NCI-H524 (cell line): Measurements from ENCODE around the gene NPIPB5.
"Not testable (repeated sequence)": the region's sequence is repeated elsewhere in the genome, so short reads cannot be mapped to it uniquely, and the experiment has no call there.

ENCODE experiments used
- DNase-seq, 2 experiments: peaks; one replicate each; lab custom pipeline; 2025; lab: John Stamatoyannopoulos, UW

Gene NPIPB5

DNA sequence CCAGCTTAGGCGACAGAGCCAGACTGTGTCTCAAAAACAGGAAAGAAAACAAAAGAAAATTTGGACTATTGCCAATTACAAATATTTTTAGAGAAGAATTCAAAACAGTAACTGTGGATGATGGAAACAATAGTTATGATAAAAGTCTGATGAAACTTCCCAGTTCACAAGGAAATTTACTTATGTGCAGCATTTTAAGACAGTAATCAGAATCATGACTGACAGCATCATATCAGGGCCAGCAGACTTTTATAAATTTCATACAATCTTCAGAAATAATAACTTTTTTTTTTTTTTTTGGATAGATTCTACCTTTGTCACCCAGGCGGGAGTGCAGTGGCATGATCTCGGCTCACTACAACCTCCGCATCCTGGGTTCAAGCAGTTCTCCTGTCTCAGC lies at the start of gene NPIPB5:
NPIPB5 (plus strand) TSS at position 301 of the 400 bp plus-strand sequence. CDS start 2,911 bp downstream, outside the sequence.
- DNase-seq, result not testable (repeated sequence)

DNA sequence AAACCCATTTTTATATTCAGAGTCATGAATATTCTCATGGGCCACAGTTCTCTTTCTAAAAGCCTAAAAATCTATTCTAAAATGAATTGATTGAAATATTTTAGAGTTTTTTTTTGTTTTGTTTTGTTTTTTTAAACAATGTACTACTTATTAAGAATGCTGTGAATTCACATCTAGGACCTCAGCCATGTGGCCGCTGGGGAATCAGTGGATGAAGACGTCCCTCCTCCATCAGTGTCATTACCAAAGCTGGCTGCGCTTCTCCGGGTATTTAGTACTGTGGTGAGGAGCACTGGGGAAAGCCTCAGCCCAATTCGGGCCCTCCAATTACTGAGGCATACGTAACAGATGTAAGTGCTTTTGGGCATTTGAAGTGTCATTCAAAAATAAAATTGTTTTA lies 41.8 kb upstream of the NPIPB5 start:
- DNase-seq, result not testable (repeated sequence)

DNA sequence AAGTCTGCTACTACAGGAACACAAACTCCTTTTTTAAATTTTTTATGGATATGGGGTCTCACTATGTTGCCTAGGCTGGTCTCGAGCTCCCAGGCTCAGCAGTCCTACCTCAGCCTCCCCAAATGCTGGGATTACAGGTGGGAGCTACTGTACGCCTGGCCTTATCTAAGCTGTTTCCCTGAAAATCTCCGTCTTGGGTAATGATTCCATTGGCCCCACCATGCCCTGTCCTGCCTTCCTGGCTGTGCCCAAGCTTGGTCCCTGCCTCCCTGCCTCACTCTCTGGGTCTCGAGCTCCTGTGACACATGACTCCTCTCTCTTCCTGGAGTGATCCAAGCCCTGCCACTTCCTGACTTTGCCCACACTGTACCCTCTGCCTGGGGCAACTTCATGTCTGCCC lies 27.3 kb downstream of the NPIPB5 start:
- DNase-seq, result not testable (repeated sequence)

DNA sequence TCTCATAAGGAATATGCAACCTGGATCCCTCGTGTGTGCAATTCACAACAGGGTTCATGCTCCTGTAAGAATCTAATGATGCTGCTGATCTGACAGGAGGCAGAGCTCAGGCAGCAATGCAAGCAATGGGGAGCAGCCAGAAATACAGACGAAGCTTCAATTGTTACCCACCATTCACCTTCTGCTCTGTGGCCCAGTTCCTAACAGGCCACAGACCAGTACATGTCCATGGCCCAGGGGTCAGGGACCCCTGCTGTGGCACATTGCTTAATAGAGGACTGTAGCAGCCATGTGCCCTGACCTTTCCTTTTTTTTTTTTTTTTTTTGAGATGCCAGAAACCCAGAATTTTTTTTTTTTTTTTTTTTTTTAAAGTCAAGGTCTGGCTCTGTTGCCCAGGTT lies 34.1 kb downstream of the NPIPB5 start:
- DNase-seq, result not testable (repeated sequence)

DNA sequence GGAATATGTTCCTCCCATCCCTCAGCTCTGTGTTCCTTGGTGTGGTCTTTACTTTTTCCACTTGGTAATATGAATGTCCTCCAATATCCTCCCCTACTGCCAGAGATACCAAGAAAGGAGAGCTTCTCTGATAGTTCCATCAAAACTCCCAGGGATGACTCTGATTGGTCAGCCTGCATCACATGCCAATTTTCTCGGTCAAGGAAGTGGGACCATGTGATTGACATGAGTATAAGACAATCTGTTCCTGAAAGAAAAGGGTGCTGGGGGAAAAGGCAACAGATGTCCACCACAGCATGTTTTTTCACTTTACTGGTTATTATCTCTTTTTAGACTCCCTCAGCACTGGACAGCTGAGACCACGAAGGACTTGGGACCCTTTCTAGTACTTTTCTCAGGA lies 35.9 kb downstream of the NPIPB5 start:
- DNase-seq, result peak in 1 of 2 experiments; percentile 27

DNA sequence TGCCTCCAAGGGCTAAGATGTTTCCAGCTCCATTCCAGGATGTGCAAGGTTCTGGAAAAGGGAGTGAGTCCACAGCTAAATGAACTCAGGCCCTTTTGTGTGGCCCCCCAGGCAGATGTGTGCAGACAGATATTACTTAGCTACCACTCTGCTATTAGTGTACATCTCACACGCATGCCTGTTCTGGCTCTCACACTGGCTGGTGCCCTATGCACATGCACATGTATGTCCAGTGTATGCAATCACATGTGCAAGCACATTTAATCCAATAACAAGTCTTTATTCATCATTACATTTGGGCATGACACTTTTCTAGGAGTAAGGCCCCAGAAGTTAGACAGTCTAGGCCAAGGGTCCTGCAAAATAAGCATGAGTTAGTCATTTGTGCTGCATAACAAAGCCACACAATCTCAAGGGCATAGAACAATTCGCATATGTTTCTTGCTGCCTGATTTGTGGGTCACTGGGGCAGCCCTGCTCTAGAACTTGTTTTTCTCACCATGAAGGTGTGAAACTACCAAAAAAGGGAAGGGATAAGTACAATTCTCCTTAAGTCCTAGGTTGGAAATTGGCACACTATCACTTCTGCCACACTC lies 36.6 kb downstream of the NPIPB5 start:
- not testable (repeated sequence) for DNase-seq

DNA sequence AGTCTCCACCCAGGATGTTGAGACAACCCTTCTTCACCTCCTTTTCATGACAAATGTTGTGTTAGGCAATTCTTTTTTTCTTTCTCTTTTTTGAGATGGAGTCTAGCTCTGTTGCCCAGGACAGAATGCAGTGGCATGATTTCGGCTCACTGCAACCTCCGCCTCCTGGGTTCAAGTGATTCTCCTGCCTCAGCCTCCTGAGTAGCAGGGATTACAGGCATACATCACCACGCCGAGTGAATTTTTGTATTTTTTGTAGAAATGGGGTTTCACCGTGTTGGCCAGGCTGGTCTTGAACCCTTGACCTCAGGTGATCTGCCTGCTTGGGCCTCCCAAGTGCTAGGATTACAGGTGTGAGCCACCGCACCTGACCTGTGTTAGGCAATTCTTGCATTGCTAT lies 39.2 kb downstream of the NPIPB5 start:
- not testable (repeated sequence) for DNase-seq

DNA sequence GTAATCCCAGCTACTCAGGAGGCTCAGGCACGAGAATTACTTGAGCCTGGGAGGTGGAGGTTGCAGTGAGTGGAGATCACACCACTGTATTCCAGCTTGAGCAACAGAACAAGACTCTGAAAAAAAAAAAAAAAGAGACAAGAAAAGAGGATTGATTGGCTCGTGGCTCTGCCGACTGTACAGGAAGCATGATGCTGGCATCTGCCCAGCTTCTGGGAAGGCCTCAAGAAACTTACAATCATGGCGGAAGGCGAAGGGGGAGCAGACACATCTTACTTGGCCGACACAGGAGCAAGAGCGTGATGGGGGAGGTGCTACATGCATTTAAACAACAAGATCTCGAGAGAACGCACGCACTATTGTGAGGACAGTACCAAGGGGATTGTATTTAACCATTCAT lies 40.5 kb downstream of the NPIPB5 start:
- DNase-seq, result not testable (repeated sequence)

DNA sequence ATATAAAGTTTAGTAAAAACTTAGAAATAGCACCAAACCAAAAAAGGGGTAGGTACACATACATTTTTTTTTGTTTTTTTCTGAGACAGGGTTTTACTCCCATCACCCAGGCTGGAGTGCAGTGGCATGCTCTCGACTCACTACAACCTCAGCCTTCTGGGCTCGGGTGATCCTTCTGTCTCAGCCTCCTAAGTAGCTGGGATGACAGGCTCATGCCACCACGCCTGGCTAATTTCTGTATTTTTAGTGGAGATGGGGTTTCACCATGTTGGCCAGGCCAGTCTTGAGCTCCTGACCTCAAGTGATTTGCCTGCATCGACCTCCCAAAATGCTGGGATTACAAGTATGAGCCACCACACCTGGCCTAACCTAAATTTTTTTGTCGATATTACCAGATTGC lies 41.0 kb downstream of the NPIPB5 start:
- not testable (repeated sequence) for DNase-seq

DNA sequence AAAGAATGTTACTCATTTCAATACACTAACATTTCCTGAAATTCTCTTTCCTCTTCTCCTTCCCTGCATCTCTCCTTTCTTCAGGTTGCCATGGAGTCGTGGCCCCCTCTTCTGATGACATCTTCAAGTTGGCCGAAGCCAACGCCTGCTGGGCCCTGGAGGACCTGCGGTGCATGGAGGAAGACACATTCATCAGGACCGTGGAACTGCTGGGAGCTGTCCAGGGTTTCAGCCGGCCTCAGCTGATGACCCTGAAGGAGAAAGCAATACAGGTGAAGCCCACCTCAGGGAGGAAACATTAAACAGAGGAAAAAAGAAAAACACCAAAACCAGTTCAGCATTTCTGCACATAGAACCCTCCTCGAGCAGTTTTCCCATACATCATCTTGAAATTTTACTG lies 46.1 kb downstream of the NPIPB5 start:
- DNase-seq, result not testable (repeated sequence)
